IMR-90 (cell line): Measurements from ENCODE around the gene CXCR6. TPM values are rescaled to one million over a fixed set of nuclear protein-coding genes. Genes with fewer than 3 reads are reported as not detected.
A peak's percentile ranks its signal among the peaks of the same experiment; 100 is the strongest.

Experiments used
- ATAC-seq: fragments of 200-7000 bp; cut with Tn5 transposase; 2 replicates; pipeline ENCODE4 v1.9.1; 2020; ENCODE audit warnings: low read depth, mild to moderate bottlenecking, moderate library complexity
- BruUV-seq: library from RNA; stranded (reverse); fragments of 400-500 nt; replicated peaks from 2 replicates; lab custom pipeline; 2021; lab: Mats Ljungman, UMichigan
- CTCF ChIA-PET: fragments of 300-600 bp; formaldehyde crosslinking; extraction: SDS; loops from one replicate; lab custom pipeline; 2021; ENCODE audit warnings: antibody characterized with exemption; lab: Yijun Ruan, JAX
- POLR2A ChIA-PET: fragments of 300-600 bp; sonication (Branson Sonifier 250); formaldehyde crosslinking; loops from one replicate; lab custom pipeline; 2022; ENCODE audit warnings: antibody characterized with exemption; ENCODE audit not compliant: unreplicated experiment; lab: Charles Lee
- DNase-seq: peaks from one replicate; pipeline ENCODE4 v3.0.0; 2013
- H2AFZ ChIP-seq: replicated peaks from 2 replicates; pipeline ENCODE3; 2013; ENCODE audit warnings: low read length, mild to moderate bottlenecking; ENCODE audit not compliant: poor library complexity
- H2AK5ac ChIP-seq: 2 replicates; pipeline ENCODE4 v1.6.1; 2013; ENCODE audit warnings: low read depth, low read length, inconsistent platforms
- H2AK9ac ChIP-seq: replicated peaks from 2 replicates; pipeline ENCODE3; 2013; ENCODE audit warnings: mild to moderate bottlenecking, low read depth, low read length, moderate library complexity; ENCODE audit not compliant: poor library complexity
- H2BK120ac ChIP-seq: 2 replicates; pipeline ENCODE4 v1.6.1; 2013; ENCODE audit warnings: low read depth, low read length, inconsistent platforms
- H2BK15ac ChIP-seq: 3 replicates; pipeline ENCODE4 v1.6.1; 2013; ENCODE audit warnings: low read depth, low read length, inconsistent platforms
- H2BK20ac ChIP-seq: 2 replicates; pipeline ENCODE4 v1.6.1; 2013; ENCODE audit warnings: low read depth, mild to moderate bottlenecking, inconsistent platforms, low read length, moderate library complexity
- H2BK5ac ChIP-seq: 2 replicates; pipeline ENCODE4 v1.6.1; 2013; ENCODE audit warnings: mild to moderate bottlenecking, low read depth, low read length, inconsistent platforms; ENCODE audit not compliant: poor library complexity, severe bottlenecking
- H3K14ac ChIP-seq: replicated peaks from 2 replicates; pipeline ENCODE4 v1.6.1; 2013; ENCODE audit warnings: low read depth, low read length, inconsistent platforms
- H3K18ac ChIP-seq: 2 replicates; pipeline ENCODE4 v1.6.1; 2013; ENCODE audit warnings: low read depth, low read length, control low read depth
- H3K23ac ChIP-seq: 2 replicates; pipeline ENCODE4 v1.6.1; 2013; ENCODE audit warnings: low read depth, low read length, inconsistent platforms
- H3K27ac ChIP-seq: 2 replicates; pipeline ENCODE4 v1.5.1; 2013; ENCODE audit warnings: mild to moderate bottlenecking, control low read depth, low read length; ENCODE audit not compliant: insufficient read depth
- H3K27me3 ChIP-seq: 2 replicates; pipeline ENCODE4 v1.6.1; 2013; ENCODE audit warnings: low read length; ENCODE audit not compliant: control insufficient read depth, insufficient read depth
- H3K36me3 ChIP-seq: 2 replicates; pipeline ENCODE4 v1.6.1; 2013; ENCODE audit warnings: low read length, mixed read lengths; ENCODE audit not compliant: control insufficient read depth, insufficient read depth
- H3K4ac ChIP-seq: 2 replicates; pipeline ENCODE4 v1.6.1; 2013; ENCODE audit warnings: low read depth, low read length, inconsistent platforms
- H3K4me1 ChIP-seq: 2 replicates; pipeline ENCODE4 v1.6.1; 2013; ENCODE audit warnings: low read length, mixed read lengths; ENCODE audit not compliant: control insufficient read depth, insufficient read depth
- H3K4me2 ChIP-seq: 2 replicates; pipeline ENCODE4 v1.6.1; 2013; ENCODE audit warnings: low read depth, mild to moderate bottlenecking, control low read depth, low read length, moderate library complexity
- H3K4me3 ChIP-seq: 2 replicates; pipeline ENCODE4 v1.5.1; 2013; ENCODE audit warnings: low read depth, mild to moderate bottlenecking, control low read depth, low read length, moderate library complexity; ENCODE audit not compliant: insufficient read depth
- H3K56ac ChIP-seq: 2 replicates; pipeline ENCODE4 v1.6.1; 2013; ENCODE audit warnings: low read length, inconsistent platforms; ENCODE audit not compliant: insufficient read depth; ENCODE audit errors: extremely low read depth
- H3K79me1 ChIP-seq, 2 experiments: 2 replicates each; pipeline ENCODE4 v1.6.1; 2013; ENCODE audit warnings: low read length in 2 of 2, inconsistent platforms in 1 of 2, low read depth in 1 of 2
- H3K9ac ChIP-seq: 2 replicates; pipeline ENCODE4 v1.6.1; 2013; ENCODE audit warnings: low read depth, low read length, control low read depth
- H3K9me1 ChIP-seq: 2 replicates; pipeline ENCODE4 v1.6.1; 2013; ENCODE audit warnings: low read length, inconsistent platforms; ENCODE audit not compliant: insufficient read depth
- H3K9me3 ChIP-seq: 2 replicates; pipeline ENCODE4 v1.6.1; 2013; ENCODE audit warnings: low read length; ENCODE audit not compliant: control insufficient read depth, insufficient read depth
- H4K20me1 ChIP-seq: 2 replicates; pipeline ENCODE4 v1.6.1; 2013; ENCODE audit warnings: low read length, inconsistent platforms; ENCODE audit not compliant: insufficient read depth
- H4K5ac ChIP-seq: 2 replicates; pipeline ENCODE4 v1.6.1; 2013; ENCODE audit warnings: mild to moderate bottlenecking, low read depth, low read length, control low read depth
- H4K8ac ChIP-seq, 2 experiments: 2 replicates each; pipeline ENCODE4 v1.6.1; 2013; ENCODE audit warnings: low read depth in 2 of 2, low read length in 2 of 2, control low read depth in 1 of 2, inconsistent platforms in 1 of 2
- H4K91ac ChIP-seq: 2 replicates; pipeline ENCODE4 v1.6.1; 2013; ENCODE audit warnings: low read depth, low read length, inconsistent platforms; ENCODE audit not compliant: insufficient read depth
- ELK1 ChIP-seq: fragments of 150-350 bp; IDR thresholded peaks from 2 replicates; pipeline ENCODE4 v1.6.1; 2016; ENCODE audit warnings: low read depth, mild to moderate bottlenecking, low read length, moderate library complexity, borderline replicate concordance
- MAZ ChIP-seq: IDR thresholded peaks from 2 replicates; pipeline ENCODE4 v1.6.1; 2012; ENCODE audit warnings: low read depth, mild to moderate bottlenecking, low read length, improper control_type of control experiment, moderate library complexity, borderline replicate concordance
- RAD21 ChIP-seq: IDR thresholded peaks from 2 replicates; pipeline ENCODE4 v1.6.1; 2012; ENCODE audit warnings: low read length, improper control_type of control experiment
- RCOR1 ChIP-seq: IDR thresholded peaks from 2 replicates; pipeline ENCODE4 v1.6.1; 2012; ENCODE audit warnings: mild to moderate bottlenecking, low read length, improper control_type of control experiment; ENCODE audit not compliant: insufficient replicate concordance
- SMC3 ChIP-seq: fragments of 150-350 bp; IDR thresholded peaks from 2 replicates; pipeline ENCODE4 v1.6.1; 2016; ENCODE audit warnings: low read depth, mild to moderate bottlenecking, antibody characterized with exemption, low read length, moderate library complexity
- USF2 ChIP-seq: fragments of 150-350 bp; IDR thresholded peaks from 2 replicates; pipeline ENCODE4 v1.6.1; 2017; ENCODE audit warnings: mild to moderate bottlenecking, antibody characterized with exemption, low read length, low read depth
- WGBS, 2 experiments: methylation state at CpG; one replicate each; pipeline versions ENCODE4 v1.1.5 to v1.1.7; 2013; ENCODE audit warnings: missing lambda C conversion rate in 2 of 2; ENCODE audit not compliant: insufficient read length in 1 of 2; ENCODE audit errors: extremely low coverage in 2 of 2; 5-methylcytosine and 5-hydroxymethylcytosine counted together
- dilution Hi-C: fragments of 300-500 bp; cut with HindIII; formaldehyde crosslinking; loops from one replicate; pipeline ENCODE4 v1.14.3; 2018; ENCODE audit warnings: low sequenced_read_pairs; ENCODE audit not compliant: unreplicated experiment
- in situ Hi-C: fragments of 300-500 bp; cut with MboI; formaldehyde crosslinking; loops from 3 replicates; pipeline ENCODE4 v1.14.3; 2019; ENCODE audit warnings: low sequenced_read_pairs, inconsistent platforms, mixed read lengths
- intact Hi-C: fragments of 100-400 bp; cut with micrococcal nuclease; formaldehyde crosslinking; loops from 2 replicates; pipeline ENCODE4 v1.10.0; 2022
- polyA plus RNA-seq, 3 experiments: library from polyadenylated mRNA; depleted of rRNA; stranded (reverse); fragments of >200 nt; gene quantifications; 2 replicates each; pipeline ENCODE4 v1.2.3, GENCODE V29; 2012; ENCODE audit warnings: low replicate concordance in 1 of 3
- total RNA-seq: library from RNA; depleted of rRNA; stranded (reverse); fragments of >200 nt; gene quantifications from 2 replicates; pipeline ENCODE4 v1.2.3, GENCODE V29; 2012

CXCR6 gene
- total and polyA plus RNA-seq, 2 of the 4 experiments (the other 2 are of a cell fraction) = not detected

DNA sequence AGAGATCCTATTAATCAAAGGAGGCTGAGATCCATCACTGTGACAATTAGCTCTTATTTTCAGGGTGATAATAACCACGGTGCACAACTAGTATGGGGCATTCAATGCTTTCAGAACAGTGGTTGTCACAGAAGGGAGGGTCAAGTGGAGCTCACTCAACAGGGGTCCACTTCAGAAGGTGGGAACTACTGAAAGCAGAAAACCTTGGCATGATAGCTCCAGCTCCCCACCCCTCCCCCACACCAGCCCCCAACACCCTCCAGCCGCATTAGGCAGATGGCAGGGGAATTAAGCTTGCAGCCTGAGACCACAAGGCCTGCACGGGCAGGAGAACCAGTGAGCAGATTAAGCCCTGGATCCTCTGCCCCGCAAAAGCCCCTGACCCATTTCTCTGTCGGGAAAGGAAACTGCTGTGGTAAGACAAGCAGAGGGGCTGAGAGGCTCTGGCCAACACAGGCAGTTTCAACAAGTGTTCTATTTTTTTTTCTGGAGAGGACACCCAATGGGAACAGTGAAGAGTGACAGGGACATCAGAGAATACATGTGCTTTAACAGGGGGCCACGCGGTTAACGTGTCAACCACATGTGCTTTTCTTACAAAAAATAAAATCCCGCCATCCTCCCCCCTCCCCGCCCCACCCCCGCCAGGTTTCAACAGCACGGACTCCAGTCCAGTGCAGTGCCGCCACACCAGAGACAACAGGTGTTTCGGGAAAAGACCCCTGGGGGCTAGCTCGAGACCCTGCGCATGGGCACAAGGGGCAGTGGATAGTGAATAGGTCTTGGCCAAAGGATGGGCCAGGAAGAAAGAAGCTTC, 51.4 kb downstream of the CXCR6 start:
- no peak for TF ChIP-seq MAZ
- no peak for TF ChIP-seq ELK1
- no peak for TF ChIP-seq USF2
- no peak for TF ChIP-seq RCOR1
- no peak for TF ChIP-seq RAD21
- no peak for TF ChIP-seq SMC3
- no TSS peak for BruUV-seq
- Histone ChIP-seq H2AK5ac (peak overlapping the region; percentile 51), H3K18ac (peak overlapping the region; percentile 18), H3K9me3 (no peaks in the 10 kb centered on the region), H2AFZ (peak overlapping the region; percentile 98), H3K36me3 (no peaks in the 10 kb centered on the region), H3K79me1 (peaks cover 11 to 55% of the 10 kb centered on the region in 2 experiments), H2BK5ac (peak overlapping the region; percentile 28), H2AK9ac (peak overlapping the region; percentile 96), H3K9ac (peak overlapping the region; percentile 69), H3K4ac (peak overlapping the region; percentile 92), H3K23ac (peak overlapping the region; percentile 71), H2BK120ac (peak overlapping the region; percentile 93), H3K27me3 (no peaks in the 10 kb centered on the region), H3K4me1 (peaks cover 11% of the 10 kb centered on the region), H4K5ac (peak overlapping the region; percentile 95), H3K4me2 (peak overlapping the region; percentile 100), H3K4me3 (peak overlapping the region; percentile 77), H4K8ac (peak overlapping the region; percentile 84 to 88; a peak in 2 of 4 replicates), H2BK20ac (peak overlapping the region; percentile 16), H3K56ac (peak overlapping the region; percentile 67; the same call in 1 of the 2 replicates), H4K20me1 (no peaks in the 10 kb centered on the region), H3K9me1 (peaks cover 26% of the 10 kb centered on the region), H3K27ac (peak overlapping the region; percentile 59), H2BK15ac (peak overlapping the region; percentile 65; the same call in 2 of the 3 replicates), H4K91ac (peak overlapping the region; percentile 63; the same call in 1 of the 2 replicates), H3K14ac (peak overlapping the region; percentile 58)
- dilution Hi-C loops (no loop called here), intact Hi-C loops (no loop called here), in situ Hi-C loops (no loop called here)
- DNase-seq (no peak), ATAC-seq (peak; percentile 5; the same call in 1 of the 2 replicates)
- CTCF ChIA-PET = interaction anchor here (0.6 to 1.0 kb wide), 2 partner anchors 56 to 338 kb away, joined by 3 read pairs; no protein-coding TSS in a partner anchor
- POLR2A ChIA-PET = no interaction called here
- WGBS, 2 experiments = 10% methylated on average over 2 of the region's 16 CpGs; no CpG with 5 or more reads in 1 of the 2 experiments
